ENCODE results near the gene FARP1.

Gene FARP1

GRCh38 chr13:98313023-98313921, 170.4 kb downstream of the FARP1 start:
- DNase-seq: no peak

DNA sequence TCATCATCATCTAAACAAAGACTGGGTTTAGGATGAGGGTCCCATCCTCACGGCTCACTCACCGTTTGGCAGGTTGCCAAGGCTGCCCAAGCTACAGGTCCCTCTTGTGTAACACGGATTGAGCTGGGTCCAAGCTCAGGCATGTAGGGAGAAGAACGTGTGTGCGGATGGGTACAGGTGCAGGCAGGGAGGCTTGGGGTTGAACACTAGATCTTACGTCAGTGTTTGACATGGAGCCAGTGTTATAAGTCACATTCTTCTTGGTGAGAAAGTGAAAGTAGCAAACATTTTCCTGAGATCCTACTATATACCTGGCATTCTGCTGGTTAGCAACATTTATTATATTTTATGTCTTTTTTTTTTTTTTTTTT, 171.0 kb downstream of the FARP1 start:
- DNase-seq: no peak

- DNase-seq: no peak
Observed at GRCh38 chr13:98315466-98315865, 172.6 kb downstream of the FARP1 start.

GRCh38 chr13:98315902-98316301, 173.0 kb downstream of the FARP1 start:
- DNase-seq: no peak

DNA sequence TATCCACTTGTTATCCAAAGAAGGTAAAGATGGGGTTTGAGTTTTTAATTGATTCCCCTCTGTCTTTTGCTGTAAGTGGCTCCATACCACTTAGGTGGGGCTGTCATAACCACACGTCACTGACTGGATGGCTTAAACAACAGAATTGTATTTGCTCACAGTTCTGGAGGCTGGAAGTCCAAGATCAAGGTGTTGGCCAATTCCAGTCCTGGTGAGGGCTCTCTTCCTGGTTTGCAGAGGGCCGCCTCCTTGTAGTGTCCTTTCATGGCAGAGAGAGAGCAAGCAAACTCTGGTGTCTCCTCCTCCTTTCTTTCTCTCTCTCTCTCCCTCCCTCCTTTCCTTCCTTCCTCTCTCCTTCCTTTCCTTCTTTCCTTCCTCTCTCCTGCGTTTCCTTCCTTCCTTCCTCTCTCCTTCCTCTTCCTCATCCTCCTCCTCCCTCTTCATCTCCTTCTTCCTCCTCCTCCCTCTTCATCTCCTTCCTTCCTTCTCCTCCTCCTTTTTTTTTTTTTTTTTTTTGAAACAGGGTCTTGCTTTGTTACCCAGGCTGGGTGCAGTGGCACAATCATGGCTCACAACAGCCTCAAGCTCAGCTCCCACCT, 174.8 kb downstream of the FARP1 start:
- no peak for DNase-seq

DNA sequence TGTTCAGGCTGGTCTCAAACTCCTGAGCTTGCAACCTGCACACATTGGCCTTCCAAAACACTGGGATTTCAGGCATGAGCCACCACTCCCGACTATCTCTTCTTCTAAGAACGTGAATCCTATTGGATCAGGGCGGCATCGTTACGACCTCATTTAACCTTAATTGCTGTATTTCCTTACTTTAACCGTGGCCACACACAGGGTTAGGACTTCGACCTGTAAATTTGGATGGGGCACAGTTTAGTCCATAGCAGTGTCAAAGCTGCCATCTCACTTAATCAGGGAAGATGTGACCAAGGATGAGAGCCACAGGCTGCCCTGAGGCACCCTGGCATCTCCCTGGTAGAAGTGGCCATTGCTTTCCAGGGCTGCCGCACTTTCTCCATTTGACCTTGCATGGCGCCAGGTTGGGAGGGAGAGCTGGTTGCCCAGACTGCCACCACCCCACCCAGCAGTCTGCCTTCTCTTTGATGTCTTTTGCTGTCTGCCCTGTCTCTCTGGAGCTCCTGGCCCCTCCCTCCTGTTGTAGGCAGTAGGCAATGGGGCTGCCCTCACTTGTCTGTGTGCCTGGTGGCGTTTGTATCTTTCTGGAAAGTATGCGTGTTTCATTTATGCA, 175.5 kb downstream of the FARP1 start:
- DNase-seq: no peak

DNA sequence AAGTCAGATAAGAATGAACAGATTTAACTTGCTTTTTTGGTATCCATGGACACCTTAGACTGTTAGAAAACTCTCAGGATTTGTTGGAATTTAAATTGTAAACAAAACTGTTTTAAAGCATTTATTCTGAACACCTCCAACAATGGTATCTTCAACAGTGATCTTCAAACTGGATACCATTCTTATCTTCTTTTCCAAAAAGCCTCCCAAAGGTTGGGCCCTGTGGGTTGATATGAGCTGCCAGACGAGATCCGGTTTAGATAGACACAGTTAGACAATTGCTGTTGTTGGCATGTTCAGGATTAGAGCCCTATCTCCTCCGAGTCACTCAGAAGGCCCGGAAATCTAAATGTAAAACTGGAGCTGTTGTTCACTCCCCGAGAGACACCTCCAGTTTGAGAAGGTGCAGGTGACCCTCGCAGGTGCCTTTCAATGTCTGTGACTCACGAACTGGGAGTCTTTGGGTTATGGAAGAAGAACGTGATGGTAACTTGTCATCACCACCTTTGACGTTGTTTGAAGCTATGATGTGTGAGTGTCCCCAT, 177.7 kb downstream of the FARP1 start:
- DNase-seq: no peak

DNA sequence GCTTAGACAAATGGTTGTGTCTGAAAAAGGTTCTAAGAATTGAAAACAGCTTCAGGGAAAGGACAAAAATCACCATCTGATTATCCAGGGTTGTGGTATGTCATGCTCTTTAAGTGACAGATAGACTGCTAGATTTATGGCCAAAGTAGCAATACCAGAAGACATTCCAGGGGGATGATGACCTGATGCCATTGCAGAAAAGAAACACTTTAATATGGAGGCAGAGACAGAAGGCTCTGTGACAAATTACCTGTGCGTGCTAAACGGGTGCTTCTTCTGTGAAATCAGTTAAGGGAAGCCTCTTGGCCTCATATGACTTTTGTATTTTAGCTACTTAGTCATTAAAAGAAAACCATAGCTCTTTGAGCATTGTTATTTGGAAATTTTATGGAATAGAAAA, 178.5 kb downstream of the FARP1 start:
- no peak for DNase-seq

DNA sequence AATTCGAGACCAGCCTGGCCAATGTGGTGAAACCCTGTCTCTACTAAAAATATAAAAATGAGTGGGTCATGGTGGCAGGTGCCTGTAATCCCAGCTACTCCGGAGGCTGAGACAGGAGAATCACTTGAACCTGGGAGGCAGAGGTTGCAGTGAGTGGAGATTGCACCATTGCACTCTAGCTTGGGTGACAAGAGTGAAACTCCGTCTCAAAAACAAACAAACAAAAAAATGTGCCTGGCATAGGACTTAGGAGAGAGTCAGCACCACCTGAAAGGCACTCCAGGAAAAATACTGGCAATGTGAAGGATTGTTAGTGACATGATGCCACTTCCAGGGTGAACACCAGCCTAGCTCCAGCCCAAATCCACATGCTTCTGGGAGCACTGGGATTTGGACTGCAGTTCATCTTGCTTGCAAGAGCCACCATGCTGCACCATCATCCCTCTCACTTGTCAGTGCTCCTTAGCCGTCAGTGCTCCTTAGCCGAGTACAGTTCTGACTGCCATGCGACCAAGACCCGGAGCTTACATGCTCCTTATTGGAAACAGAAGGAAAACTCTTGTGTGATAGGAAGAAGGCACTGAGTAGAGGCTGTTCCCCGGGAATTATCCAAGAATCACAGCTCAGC, 179.3 kb downstream of the FARP1 start:
- DNase-seq: no peak

GRCh38 chr13:98324105-98324504, 181.2 kb downstream of the FARP1 start:
- DNase-seq: no peak

GRCh38 chr13:98325724-98326123, 182.8 kb downstream of the FARP1 start:
- DNase-seq: no peak

DNA sequence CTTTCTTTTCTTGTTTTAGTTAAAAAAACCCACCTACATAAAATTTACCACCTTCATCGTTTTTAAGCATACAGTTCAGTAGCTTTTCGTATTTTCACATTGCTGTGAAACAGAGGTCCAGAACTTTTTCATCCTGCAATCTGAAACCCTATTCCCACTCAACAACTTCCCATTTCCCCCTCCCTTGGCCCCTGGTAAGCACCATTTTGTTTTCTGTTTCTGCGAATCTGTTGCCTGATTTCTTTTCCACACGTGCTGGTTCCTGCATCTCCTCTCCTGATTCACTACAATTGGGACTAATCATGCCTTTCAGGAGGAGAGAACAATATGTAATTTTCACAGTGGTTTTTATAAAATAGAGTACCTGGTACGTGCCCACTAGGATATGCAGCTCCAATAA, 183.4 kb downstream of the FARP1 start:
- no peak for DNase-seq

GRCh38 chr13:98327371-98328270, 184.7 kb downstream of the FARP1 start:
- no peak for DNase-seq

GRCh38 chr13:98328511-98328910, 185.6 kb downstream of the FARP1 start:
- DNase-seq: no peak

DNA sequence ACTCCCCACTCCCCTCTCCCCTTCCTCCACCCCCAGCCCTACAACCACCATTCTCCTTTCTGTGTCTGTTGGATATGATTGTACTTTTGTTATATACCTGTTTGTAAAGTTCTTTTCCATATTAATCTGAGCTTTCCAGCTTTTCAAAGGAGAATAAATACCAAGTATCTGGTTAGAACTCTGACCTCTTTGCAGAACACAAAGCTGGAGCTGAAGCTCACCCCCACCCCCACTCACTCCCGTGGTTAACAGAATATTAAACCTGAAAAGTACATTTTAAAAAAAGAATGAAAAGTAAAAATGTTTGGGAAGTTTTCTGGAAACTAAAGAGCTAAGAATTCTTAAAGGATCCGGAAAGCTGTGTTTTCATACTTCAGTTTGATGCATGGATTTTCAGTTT, 189.3 kb downstream of the FARP1 start:
- DNase-seq: no peak

DNA sequence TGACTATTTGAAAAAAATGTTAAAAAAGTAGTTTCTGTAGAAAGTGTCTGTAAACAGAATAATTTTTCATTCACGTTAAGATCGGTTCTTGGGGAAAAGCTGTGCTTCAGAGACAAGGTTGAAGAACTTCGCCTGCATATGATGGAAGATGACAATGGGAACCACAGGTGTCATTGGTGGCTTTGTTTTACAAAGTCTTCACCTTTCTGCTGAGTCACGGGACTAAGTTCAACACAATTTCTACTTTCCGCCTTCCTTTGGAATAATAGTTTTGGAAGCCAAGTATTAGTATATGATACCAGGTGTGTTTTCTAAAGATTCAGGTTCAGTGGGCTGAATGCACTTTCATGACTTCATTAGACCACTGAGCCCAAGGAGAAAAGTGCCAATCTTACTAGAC, 189.8 kb downstream of the FARP1 start:
- no peak for DNase-seq

- no peak for DNase-seq
Observed at GRCh38 chr13:98333486-98333885, 190.6 kb downstream of the FARP1 start.

- DNase-seq: no peak
Observed at GRCh38 chr13:98334620-98335205, 191.8 kb downstream of the FARP1 start.

DNA sequence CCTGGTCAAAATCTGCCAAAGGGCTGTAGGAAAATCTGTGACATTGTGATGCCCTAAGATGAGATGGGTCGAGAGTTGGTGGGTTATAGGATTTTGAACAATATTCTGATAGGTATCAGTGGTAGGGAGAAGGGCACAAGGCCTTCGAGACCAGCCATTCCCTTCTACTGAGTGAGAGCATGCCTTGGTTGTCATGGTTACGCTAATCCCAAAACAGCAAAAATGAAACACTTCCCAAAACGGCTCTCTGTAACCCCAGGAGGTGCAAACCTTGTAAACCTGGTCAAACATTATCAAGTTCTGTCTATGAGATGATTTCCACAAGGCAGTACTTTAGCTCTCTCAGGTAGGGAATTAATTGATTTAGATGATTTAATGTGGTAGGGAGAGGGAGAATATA, 192.8 kb downstream of the FARP1 start:
- no peak for DNase-seq

DNA sequence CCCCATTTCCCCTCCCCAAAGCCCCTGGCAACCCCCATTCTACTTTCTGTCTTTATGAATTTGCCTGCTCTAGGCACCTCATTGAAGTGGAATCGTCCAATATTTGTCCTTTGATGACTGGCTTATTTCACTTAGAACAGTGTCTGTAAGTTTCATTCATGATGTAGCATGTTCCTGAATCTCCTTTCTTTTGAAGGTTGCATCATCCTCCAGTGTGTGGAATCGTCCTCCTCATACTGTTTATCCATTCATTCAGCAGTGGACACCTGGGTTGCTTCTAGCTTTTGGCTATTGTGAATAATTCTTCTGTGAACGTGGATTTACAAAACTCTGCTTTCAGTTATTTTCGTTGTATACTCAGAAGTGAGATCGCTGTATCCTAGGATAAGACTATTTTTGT, 195.4 kb downstream of the FARP1 start:
- DNase-seq: no peak

DNA sequence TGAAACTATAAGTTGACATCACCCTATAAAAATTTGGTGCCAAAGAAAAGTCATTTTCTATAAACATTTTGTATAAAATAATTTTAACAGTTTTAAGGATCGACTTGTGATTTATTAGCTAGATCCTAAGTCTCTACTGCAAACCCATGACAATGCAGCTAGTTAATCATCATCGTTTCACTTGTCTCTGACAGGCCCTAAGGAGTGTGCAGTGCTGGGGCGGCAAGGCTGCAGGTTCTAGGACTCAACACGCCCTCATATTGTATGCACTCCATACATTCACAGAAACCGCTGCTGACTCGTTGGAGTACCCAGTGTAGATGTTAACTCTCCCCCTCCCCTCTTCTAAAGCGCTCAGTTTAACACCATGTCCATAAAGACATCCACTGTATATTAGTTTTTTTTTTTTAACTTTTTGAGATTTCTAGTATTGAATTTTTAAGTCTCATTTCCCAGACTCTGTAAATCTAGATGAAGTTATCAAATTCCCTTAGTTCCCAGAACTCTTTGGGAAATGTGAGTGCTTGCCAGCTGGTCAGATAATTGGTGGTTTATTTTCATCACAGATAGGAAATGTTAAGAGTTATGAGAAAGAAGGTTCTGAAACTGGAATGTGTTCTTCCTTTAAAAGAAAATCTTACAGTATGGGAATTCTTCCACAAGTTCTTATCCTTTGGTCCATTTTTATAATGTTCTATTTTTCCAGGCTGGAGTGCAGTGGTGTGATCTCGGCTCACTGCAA, 197.0 kb downstream of the FARP1 start:
- DNase-seq: no peak
